Heart left ventricle (tissue), 16 donors: ENCODE measurements around the gene ARMH3. TPM values are rescaled to one million over a fixed set of nuclear protein-coding genes. Genes with fewer than 3 reads are reported as not detected.

Experiments used
- ATAC-seq, 4 donors: fragments of 200-7000 bp; cut with Tn5 transposase; one replicate each; pipeline ENCODE4 v1.9.1; 2020 to 2022; ENCODE audit warnings: moderate library complexity in 4 of 4, mild to moderate bottlenecking in 3 of 4, moderate number of reproducible peaks in 1 of 4
- DNase-seq, 5 donors: peaks; one replicate each; pipeline ENCODE4 v3.0.0-alpha.2; 2020
- H3K27ac ChIP-seq, 12 donors: fragments of 200-600 bp; sonication (generic) in 4 of 12; one replicate each; pipeline versions ENCODE4 v1.5.0 to v1.8.0; 2016 to 2022; ENCODE audit warnings: mild to moderate bottlenecking in 2 of 12
- H3K27me3 ChIP-seq, 9 donors: fragments of 200-600 bp; sonication (generic) in 2 of 9; one replicate each; pipeline versions ENCODE4 v1.5.1 to v1.8.0; 2016 to 2022; ENCODE audit warnings: mild to moderate bottlenecking in 3 of 9
- H3K36me3 ChIP-seq, 9 donors: fragments of 200-600 bp; sonication (generic) in 2 of 9; one replicate each; pipeline versions ENCODE4 v1.5.0 to v1.8.0; 2018 to 2022; ENCODE audit warnings: mild to moderate bottlenecking in 2 of 9
- H3K4me1 ChIP-seq, 12 donors: fragments of 200-600 bp; sonication (generic) in 4 of 12; one replicate each; pipeline versions ENCODE4 v1.5.0 to v1.8.0; 2016 to 2022; ENCODE audit warnings: mild to moderate bottlenecking in 3 of 12
- H3K4me3 ChIP-seq, 12 donors: fragments of 200-600 bp; sonication (generic) in 4 of 12; one replicate each; pipeline versions ENCODE4 v1.5.0 to v1.8.0; 2017 to 2022; ENCODE audit warnings: mild to moderate bottlenecking in 9 of 12, moderate library complexity in 4 of 12
- H3K9me3 ChIP-seq, 12 donors: fragments of 200-600 bp; sonication (generic) in 4 of 12; one replicate each; pipeline versions ENCODE4 v1.5.0 to v1.8.0; 2016 to 2022; ENCODE audit warnings: mild to moderate bottlenecking in 1 of 12
- CTCF ChIP-seq, 12 donors: fragments of 200-600 bp; sonication (generic) in 4 of 12; IDR thresholded peaks; one replicate each; pipeline versions ENCODE4 v1.5.0 to v1.8.0; 2018 to 2022; ENCODE audit warnings: antibody characterized with exemption in 12 of 12, mild to moderate bottlenecking in 5 of 12
- POLR2A ChIP-seq, 2 donors: fragments of 450-650 bp; IDR thresholded peaks; one replicate each; pipeline ENCODE4 v1.6.1; 2017; ENCODE audit warnings: antibody characterized with exemption in 2 of 2, mild to moderate bottlenecking in 2 of 2, moderate library complexity in 2 of 2
- WGBS, 4 donors: extraction: QIAGEN DNeasy Blood & Tissue Kit in 2 of 4; methylation state at CpG; one replicate each; pipeline versions ENCODE4 v1.1.5 to v1.1.7; 2013 to 2018; 5-methylcytosine and 5-hydroxymethylcytosine counted together
- intact Hi-C, 10 donors: fragments of 100-400 bp; cut with DNase I; formaldehyde crosslinking; loops; one replicate each; pipeline versions ENCODE4 v1.11.1 to v1.14.2; 2022
- polyA plus RNA-seq, 2 donors: library from polyadenylated mRNA; stranded (reverse); fragments of 200-250 nt; gene quantifications; one replicate each; pipeline ENCODE4 v1.2.3, GENCODE V29; 2013
- total RNA-seq, 9 donors: library from RNA; depleted of rRNA in 2 of 9; stranded (reverse); fragments of >200 nt in 2 of 9; fragmentation: NEBNext Ultra II Directional in 3 of 9; extraction: Animal tissue kit (Norgen Biotek cat#: 25700) in 3 of 9; gene quantifications; one replicate each; pipeline versions ENCODE4 v1.1.0 to v1.2.4, GENCODE V29; 2016 to 2023
- donor health status: ischemic (EF 13 %, LVEDD 7.1; RV severe dilation, severe dysfunction).
- donor health status: healthy with polysubstance abuse.
- donor health status: DM: no; HTN: yes; CAD: no.
- donor health status: DM: no; HTN: no; CAD: no.
- donor health status: ischemic (EF 25% LVEDD 6.9; RV normal size, moderate dysfunction).
- donor health status: ischemic (EF 25% LVEDD 5.7; RV mildly dilated, moderate dysfunction).
- donor health status: healthy.
- donor health status: DM: yes; HTN: yes; CAD: no.
- donor health status: ischemic (EF 35%, LVEDD 5.7; RV mildly dilated, moderate dysfunction).
- donor health status: nonischemic (EF 11% LVEDD 7.7; RV severe dilation, severe dysfunction).
- donor health status: DM: yes; HTN: yes; CAD: no.
- donor health status: PGD.
- donor health status: ischemic (EF 29% LVEDD 5.4; RV normal size, mild dysfunction).
- donor health status: nonischemic (EF 23%, LVEDD 6.1; RV moderate dilation, normal function).

Gene ARMH3
- total and polyA plus RNA-seq, 11 donors: 28.5 to 84.2 (median 43.9) TPM

- Histone ChIP-seq H3K4me1 (peaks cover 0 to 68% (median 20%) of the 10 kb centered on the region in 12 donors), H3K4me3 (no peak overlapping the region), H3K27ac (no peak overlapping the region), H3K36me3 (no peaks in the 10 kb centered on the region), H3K9me3 (no peaks in the 10 kb centered on the region), H3K27me3 (no peaks in the 10 kb centered on the region)
- TF ChIP-seq CTCF (IDR thresholded peaks at IDR 0.05) (no peak), POLR2A (IDR thresholded peaks at IDR 0.05) (no peak)
- no peak for DNase-seq
- intact Hi-C loops: loop anchor here in 3 of 10 donors (5.0 kb wide), 2 partner anchors 177 to 237 kb away; no protein-coding TSS in a partner anchor
- no peak for ATAC-seq
- 76 to 93% (median 86%) methylated on average over 4 of the region's 4 CpGs for WGBS, 4 donors
Observed at GRCh38 chr10:101835362-101835761, 220.6 kb downstream of the ARMH3 start.

DNA sequence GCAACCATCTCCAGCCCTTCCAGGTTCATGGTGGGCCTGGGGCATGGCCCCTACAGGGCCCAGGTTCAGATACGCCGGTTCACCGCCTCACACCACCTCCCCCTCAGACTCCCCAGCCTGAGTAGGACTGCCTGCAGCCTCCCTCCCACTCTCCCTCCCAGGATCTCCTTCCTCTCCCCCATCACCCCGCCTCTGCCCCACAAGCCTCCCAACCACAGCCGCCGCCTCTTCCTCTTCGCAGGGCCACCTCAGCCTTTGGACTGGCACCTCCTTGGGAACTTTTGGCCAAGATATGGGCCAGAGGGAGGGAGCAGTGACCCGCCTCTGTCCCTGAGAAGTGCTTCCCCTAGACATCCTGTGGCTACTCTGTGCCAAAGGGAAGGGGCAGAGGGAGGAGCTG lies 221.6 kb downstream of the ARMH3 start:
- Histone ChIP-seq H3K27ac (no peak overlapping the region), H3K36me3 (no peaks in the 10 kb centered on the region), H3K4me3 (no peak overlapping the region), H3K9me3 (no peaks in the 10 kb centered on the region), H3K27me3 (no peaks in the 10 kb centered on the region), H3K4me1 (peaks cover 0 to 66% (median 20%) of the 10 kb centered on the region in 12 donors)
- DNase-seq: peak in 2 of 5 donors; percentile 58 to 73
- WGBS, 4 donors: 72 to 87% (median 86%) methylated on average over 8 of the region's 8 CpGs
- no peak for ATAC-seq
- intact Hi-C loops: no loop called here
- TF ChIP-seq POLR2A (IDR thresholded peaks at IDR 0.05) (no peak), CTCF (IDR thresholded peaks at IDR 0.05) (no peak)

- intact Hi-C loops: no loop called here
- Histone ChIP-seq H3K36me3 (peaks cover 0 to 3% (median 0%) of the 10 kb centered on the region in 9 donors), H3K4me1 (peaks cover 0 to 57% (median 20%) of the 10 kb centered on the region in 12 donors), H3K27me3 (no peaks in the 10 kb centered on the region), H3K4me3 (no peak overlapping the region), H3K27ac (no peak overlapping the region), H3K9me3 (no peaks in the 10 kb centered on the region)
- 74 to 94% (median 83%) methylated on average over 1 of the region's 1 CpG for WGBS, 4 donors
- no peak for ATAC-seq
- TF ChIP-seq POLR2A (IDR thresholded peaks at IDR 0.05) (no peak), CTCF (IDR thresholded peaks at IDR 0.05) (no peak)
- peak in 1 of 5 donors; percentile 1 for DNase-seq
Observed at GRCh38 chr10:101833466-101833865, 222.5 kb downstream of the ARMH3 start.

- DNase-seq (no peak), ATAC-seq (no peak)
- Histone ChIP-seq H3K9me3 (no peaks in the 10 kb centered on the region), H3K36me3 (peaks cover 0 to 14% (median 2%) of the 10 kb centered on the region in 9 donors), H3K27ac (no peak overlapping the region), H3K27me3 (no peaks in the 10 kb centered on the region), H3K4me1 (peaks cover 0 to 49% (median 20%) of the 10 kb centered on the region in 12 donors), H3K4me3 (no peak overlapping the region)
- intact Hi-C loops: no loop called here
- TF ChIP-seq POLR2A (IDR thresholded peaks at IDR 0.05): no peak
- TF ChIP-seq CTCF (IDR thresholded peaks at IDR 0.05): no peak
- WGBS, 4 donors: 41 to 69% (median 55%) methylated on average over 2 to 4 of the region's 4 CpGs
Observed at GRCh38 chr10:101832325-101832771, 223.6 kb downstream of the ARMH3 start.
